ENCODE measurements around the gene DEFB124.

GRCh38 chr20:31418307-31418706 is 56.6 kb downstream of the DEFB124 start:
- TF ChIP-seq POLR2A (IDR thresholded peaks at IDR 0.05) (no peak), CTCF (IDR thresholded peaks at IDR 0.05) (no peak)
